Osteocyte (in vitro differentiated cells): ENCODE results near the gene FRY. TPM values are rescaled to one million over a fixed set of nuclear protein-coding genes. Genes with fewer than 3 reads are reported as not detected.
"Not testable (repeated sequence)": the region's sequence is repeated elsewhere in the genome, so short reads cannot be mapped to it uniquely, and the experiment has no call there.

Experiments used
- DNase-seq: peaks from one replicate; pipeline ENCODE4 v3.0.0; 2021; ENCODE audit warnings: mixed read lengths; ENCODE audit not compliant: unreplicated experiment; ENCODE audit errors: extremely low spot score
- H3K27ac Mint-ChIP-seq: one replicate; pipeline ENCODE4 v1.8.0; 2021; ENCODE audit warnings: mild to moderate bottlenecking, mixed read lengths; ENCODE audit not compliant: unreplicated experiment
- H3K27me3 Mint-ChIP-seq: one replicate; pipeline ENCODE4 v1.8.0; 2021; ENCODE audit warnings: mixed read lengths; ENCODE audit not compliant: unreplicated experiment
- H3K36me3 Mint-ChIP-seq: one replicate; pipeline ENCODE4 v1.8.0; 2021; ENCODE audit warnings: mixed read lengths; ENCODE audit not compliant: unreplicated experiment
- H3K4me1 Mint-ChIP-seq: one replicate; pipeline ENCODE4 v1.8.0; 2021; ENCODE audit warnings: mixed read lengths; ENCODE audit not compliant: unreplicated experiment
- H3K4me3 Mint-ChIP-seq: one replicate; pipeline ENCODE4 v1.8.0; 2021; ENCODE audit warnings: mild to moderate bottlenecking, moderate library complexity, mixed read lengths; ENCODE audit not compliant: unreplicated experiment
- H3K9me3 Mint-ChIP-seq: one replicate; pipeline ENCODE4 v1.8.0; 2021; ENCODE audit warnings: mixed read lengths; ENCODE audit not compliant: unreplicated experiment
- CTCF ChIP-seq: fragments of 200-600 bp; sonication (generic); IDR thresholded peaks from 2 replicates; pipeline ENCODE4 v1.5.0; 2021; ENCODE audit warnings: antibody characterized with exemption, mild to moderate bottlenecking, moderate library complexity
- total RNA-seq: library from RNA; stranded (reverse); gene quantifications from 2 replicates; pipeline ENCODE4 v1.2.1, GENCODE V29; 2021

The FRY gene
- total RNA-seq, 1 donor from 2014 or later, result 2.0 TPM

- no peak for TF ChIP-seq CTCF
- H3K36me3 Mint-ChIP-seq, result no peaks in the 10 kb centered on the region
- DNase-seq, result no peak
- H3K27me3 Mint-ChIP-seq, result peaks cover 19% of the 10 kb centered on the region
- no peak overlapping the region for H3K4me3 Mint-ChIP-seq
- H3K9me3 Mint-ChIP-seq, result no peaks in the 10 kb centered on the region
- peaks cover 6% of the 10 kb centered on the region for H3K4me1 Mint-ChIP-seq
- no peak overlapping the region for H3K27ac Mint-ChIP-seq
Observed at GRCh38 chr13:31987535-31988170, 43.9 kb upstream of the FRY start.

- H3K4me1 Mint-ChIP-seq, H3K27me3 Mint-ChIP-seq, H3K36me3 Mint-ChIP-seq, H3K4me3 Mint-ChIP-seq, DNase-seq, H3K27ac Mint-ChIP-seq, H3K9me3 Mint-ChIP-seq: not testable (repeated sequence)
Observed at GRCh38 chr13:31994367-31994766, 37.2 kb upstream of the FRY start.

GRCh38 chr13:31996601-31997000 lies 35.0 kb upstream of the FRY start:
- H3K27ac Mint-ChIP-seq, result no peak overlapping the region
- no peak overlapping the region for H3K4me3 Mint-ChIP-seq
- no peaks in the 10 kb centered on the region for H3K9me3 Mint-ChIP-seq
- no peaks in the 10 kb centered on the region for H3K4me1 Mint-ChIP-seq
- H3K36me3 Mint-ChIP-seq, result no peaks in the 10 kb centered on the region
- peaks cover 3% of the 10 kb centered on the region for H3K27me3 Mint-ChIP-seq
- DNase-seq, result no peak
- TF ChIP-seq CTCF, result no peak

- Mint-ChIP-seq H3K4me3 (no peak overlapping the region), H3K27ac (no peak overlapping the region), H3K27me3 (peaks cover 3% of the 10 kb centered on the region), H3K9me3 (no peaks in the 10 kb centered on the region), H3K4me1 (no peaks in the 10 kb centered on the region), H3K36me3 (no peaks in the 10 kb centered on the region)
- TF ChIP-seq CTCF, result no peak
- no peak for DNase-seq
Observed at GRCh38 chr13:31997641-31998040, 33.9 kb upstream of the FRY start.

- Mint-ChIP-seq H3K4me3 (no peak overlapping the region), H3K27ac (no peak overlapping the region), H3K27me3 (no peaks in the 10 kb centered on the region), H3K4me1 (no peaks in the 10 kb centered on the region), H3K36me3 (no peaks in the 10 kb centered on the region), H3K9me3 (no peaks in the 10 kb centered on the region)
- DNase-seq, result no peak
- no peak for TF ChIP-seq CTCF
Observed at GRCh38 chr13:31998131-31998530, 33.4 kb upstream of the FRY start.

- not testable (repeated sequence) for DNase-seq, H3K4me1 Mint-ChIP-seq, H3K9me3 Mint-ChIP-seq, H3K27ac Mint-ChIP-seq, H3K4me3 Mint-ChIP-seq, H3K27me3 Mint-ChIP-seq, H3K36me3 Mint-ChIP-seq
Observed at GRCh38 chr13:32000754-32001153, 30.8 kb upstream of the FRY start.
